GM23338 (cell line): Measurements from ENCODE around the gene CAMTA1. TPM values are rescaled to one million over a fixed set of nuclear protein-coding genes. Genes with fewer than 3 reads are reported as not detected.

Experiments used
- ATAC-seq: fragments of 200-7000 bp; cut with Tn5 transposase; 3 replicates; pipeline ENCODE4 v1.9.1; 2020
- DNase-seq: peaks from one replicate; pipeline ENCODE4 v3.0.0-alpha.2; 2015; ENCODE audit warnings: low spot score
- H2AFZ ChIP-seq: fragments of 200-600 bp; sonication (generic); 2 replicates; pipeline ENCODE4 v1.8.0; 2016; ENCODE audit warnings: antibody characterized with exemption, mild to moderate bottlenecking, moderate library complexity
- H3F3A ChIP-seq: fragments of 200-600 bp; sonication (generic); replicated peaks from 2 replicates; pipeline ENCODE4 v1.8.0; 2017; ENCODE audit warnings: antibody characterized with exemption, mixed run types, low read depth
- H3K27ac ChIP-seq: fragments of 200-600 bp; sonication (generic); 2 replicates; pipeline ENCODE4 v1.6.1; 2016; ENCODE audit warnings: low read depth
- H3K27me3 ChIP-seq: fragments of 200-600 bp; sonication (generic); 2 replicates; pipeline ENCODE4 v1.8.0; 2016; ENCODE audit warnings: mild to moderate bottlenecking, mixed run types, moderate library complexity; ENCODE audit not compliant: insufficient read depth
- H3K36me3 ChIP-seq: fragments of 200-600 bp; sonication (generic); 2 replicates; pipeline ENCODE4 v1.8.0; 2016; ENCODE audit warnings: mild to moderate bottlenecking; ENCODE audit not compliant: insufficient read depth
- H3K4me1 ChIP-seq: fragments of 200-600 bp; sonication (generic); 2 replicates; pipeline ENCODE4 v1.8.0; 2016; ENCODE audit warnings: mild to moderate bottlenecking, moderate library complexity; ENCODE audit not compliant: insufficient read depth
- H3K4me2 ChIP-seq: fragments of 200-600 bp; sonication (generic); 2 replicates; pipeline ENCODE4 v1.7.1; 2017; ENCODE audit warnings: mixed run types
- H3K4me3 ChIP-seq: fragments of 200-600 bp; sonication (generic); 2 replicates; pipeline ENCODE4 v1.6.1; 2016; ENCODE audit warnings: mixed run types
- H3K79me2 ChIP-seq: fragments of 200-600 bp; sonication (generic); replicated peaks from 2 replicates; pipeline ENCODE4 v1.8.0; 2017; ENCODE audit warnings: mild to moderate bottlenecking; ENCODE audit not compliant: insufficient read depth
- H3K9me2 ChIP-seq: fragments of 200-600 bp; sonication (generic); 2 replicates; pipeline ENCODE4 v1.8.0; 2017; ENCODE audit not compliant: insufficient read depth
- H4K20me1 ChIP-seq: fragments of 200-600 bp; sonication (generic); replicated peaks from 2 replicates; pipeline ENCODE4 v1.8.0; 2017; ENCODE audit warnings: mild to moderate bottlenecking; ENCODE audit not compliant: insufficient read depth
- H3K27ac Mint-ChIP-seq: 2 replicates; pipeline ENCODE4 v1.8.0; 2020; ENCODE audit warnings: inconsistent platforms, mild to moderate bottlenecking, moderate library complexity, mixed read lengths
- H3K27me3 Mint-ChIP-seq: 3 replicates; pipeline ENCODE4 v1.8.0; 2022; ENCODE audit warnings: low read depth, mild to moderate bottlenecking, moderate library complexity, mixed read lengths, inconsistent platforms; ENCODE audit not compliant: insufficient read depth, poor library complexity
- H3K36me3 Mint-ChIP-seq: 3 replicates; pipeline ENCODE4 v1.8.0; 2021; ENCODE audit warnings: low read depth, mild to moderate bottlenecking, inconsistent platforms, moderate library complexity, mixed read lengths
- H3K4me1 Mint-ChIP-seq: 3 replicates; pipeline ENCODE4 v1.8.0; 2020; ENCODE audit warnings: mild to moderate bottlenecking, inconsistent platforms, mixed read lengths
- H3K4me3 Mint-ChIP-seq: 3 replicates; pipeline ENCODE4 v1.8.0; 2021; ENCODE audit warnings: moderate library complexity, mild to moderate bottlenecking, inconsistent platforms, mixed read lengths
- H3K9me3 Mint-ChIP-seq: 3 replicates; pipeline ENCODE4 v1.8.0; 2020; ENCODE audit warnings: moderate library complexity, mild to moderate bottlenecking, inconsistent platforms, mixed read lengths
- CREB1 ChIP-seq: fragments of 250-450 bp; sonication (Bioruptor Pico); IDR thresholded peaks from 2 replicates; pipeline ENCODE4 v1.5.0; 2020; ENCODE audit warnings: low read depth, mild to moderate bottlenecking, moderate library complexity
- EZH2 ChIP-seq: fragments of 200-600 bp; sonication (generic); IDR thresholded peaks from one replicate; pipeline ENCODE4 v1.8.0; 2017; ENCODE audit warnings: antibody characterized with exemption, mild to moderate bottlenecking, low read depth; ENCODE audit not compliant: unreplicated experiment
- EZH2phosphoT487 ChIP-seq: fragments of 200-600 bp; sonication (generic); IDR thresholded peaks from one replicate; pipeline ENCODE4 v1.8.1; 2018; ENCODE audit warnings: antibody characterized with exemption; ENCODE audit not compliant: unreplicated experiment
- JUNB ChIP-seq: IDR thresholded peaks from one replicate; pipeline ENCODE4 v1.6.1; 2016; ENCODE audit warnings: antibody characterized with exemption; ENCODE audit not compliant: unreplicated experiment
- NANOG ChIP-seq: IDR thresholded peaks from 2 replicates; pipeline ENCODE4 v1.6.1; 2016; ENCODE audit warnings: antibody characterized with exemption, borderline replicate concordance
- POLR2AphosphoS5 ChIP-seq: IDR thresholded peaks from 2 replicates; pipeline ENCODE4 v1.6.1; 2016; ENCODE audit warnings: antibody characterized with exemption, low read depth
- STAT1 ChIP-seq: IDR thresholded peaks from one replicate; pipeline ENCODE4 v1.6.1; 2016; ENCODE audit warnings: antibody characterized with exemption; ENCODE audit not compliant: unreplicated experiment
- ZNF114 ChIP-seq: fragments of 250-450 bp; sonication (Bioruptor Pico); IDR thresholded peaks from 2 replicates; pipeline ENCODE4 v1.5.0; 2020; ENCODE audit warnings: mild to moderate bottlenecking, moderate library complexity
- ZNF331 ChIP-seq: fragments of 250-450 bp; sonication (Bioruptor Pico); IDR thresholded peaks from 2 replicates; pipeline ENCODE4 v1.5.0; 2020; ENCODE audit warnings: low read depth, mild to moderate bottlenecking, moderate library complexity
- polyA plus RNA-seq: library from polyadenylated mRNA; unstranded; fragments of >200 nt; fragmentation: Nextera tagmentation; extraction: Ambion mirVana; gene quantifications from 2 replicates; pipeline ENCODE4 v1.2.1, GENCODE V29; 2016
- total RNA-seq: library from RNA; depleted of rRNA; stranded (reverse); fragments of >200 nt; shearing (Covaris generic); gene quantifications from 2 replicates; pipeline ENCODE4 v1.2.3, GENCODE V29; 2014
- TF ChIP-seq, protein P1 (sequence below): fragments of 250-450 bp; sonication (Bioruptor Pico); IDR thresholded peaks from 2 replicates; pipeline ENCODE4 v1.5.0; 2020; ENCODE audit warnings: mild to moderate bottlenecking, moderate library complexity
- TF ChIP-seq, protein P2 (sequence below): IDR thresholded peaks from one replicate; pipeline ENCODE4 v1.6.1; 2018; ENCODE audit warnings: antibody characterized with exemption; ENCODE audit not compliant: unreplicated experiment
- TF ChIP-seq, protein P3 (sequence below): IDR thresholded peaks from 2 replicates; pipeline ENCODE4 v1.6.1; 2016; ENCODE audit warnings: antibody characterized with exemption
- TF ChIP-seq, protein P4 (sequence below), 2 experiments: fragments of 200-600 bp in 1 of 2; sonication (generic) in 1 of 2; conservative IDR thresholded peaks; 2 replicates each; pipeline versions ENCODE4 v1.5.1 to v1.6.1; 2016 to 2017; ENCODE audit warnings: antibody characterized with exemption in 2 of 2, low read depth in 2 of 2, mild to moderate bottlenecking in 2 of 2, moderate library complexity in 1 of 2

Gene CAMTA1
- total and polyA plus RNA-seq, 2 experiments from 2014 or later = 115 to 519 TPM

DNA sequence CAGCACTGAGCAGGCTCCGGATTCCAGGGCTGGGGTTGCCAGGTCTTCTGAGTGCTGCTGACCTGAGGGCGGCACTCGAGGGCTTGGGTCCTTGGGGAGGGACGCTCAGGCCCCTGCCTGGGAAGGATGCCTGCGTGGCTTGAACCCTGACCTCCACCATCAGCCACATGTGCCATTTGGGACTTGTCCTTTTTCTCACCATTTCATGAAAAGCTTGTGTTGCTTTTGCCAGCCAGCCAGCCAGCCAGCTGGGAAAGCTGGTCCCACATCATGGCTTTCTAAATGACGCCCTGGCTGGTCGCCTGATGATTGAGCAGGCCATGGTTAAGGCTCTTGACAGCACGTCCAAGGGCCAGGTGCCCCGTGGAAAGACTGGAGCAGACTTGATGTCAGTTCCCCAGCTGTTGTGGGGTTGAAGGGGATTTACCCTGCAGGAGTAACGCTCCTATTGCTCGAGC lies 168.7 kb downstream of the CAMTA1 start:
- ATAC-seq (no peak), DNase-seq (no peak)
- Histone ChIP-seq H3K27me3 (no peaks in the 10 kb centered on the region), H3K4me3 (no peak overlapping the region), H3K79me2 (no peaks in the 10 kb centered on the region), H2AFZ (no peak overlapping the region), H3F3A (0 out of 2 replicates have a peak, but pooled peaks cover 2% of the 10 kb centered on the region), H3K36me3 (no peaks in the 10 kb centered on the region), H3K4me2 (no peak overlapping the region), H3K27ac (no peak overlapping the region), H3K9me2 (no peaks in the 10 kb centered on the region), H3K4me1 (peaks cover 14% of the 10 kb centered on the region), H4K20me1 (no peaks in the 10 kb centered on the region)
- H3K27me3 Mint-ChIP-seq = peaks cover 2% of the 10 kb centered on the region
- H3K27ac Mint-ChIP-seq = no peak overlapping the region
- peaks cover 27% of the 10 kb centered on the region for H3K4me1 Mint-ChIP-seq
- no peak overlapping the region for H3K4me3 Mint-ChIP-seq
- no peaks in the 10 kb centered on the region for H3K36me3 Mint-ChIP-seq
- no peaks in the 10 kb centered on the region for H3K9me3 Mint-ChIP-seq
- no peak for TF ChIP-seq ZNF114 (CRISPR knock-in tag)
- TF ChIP-seq, protein P1, sequence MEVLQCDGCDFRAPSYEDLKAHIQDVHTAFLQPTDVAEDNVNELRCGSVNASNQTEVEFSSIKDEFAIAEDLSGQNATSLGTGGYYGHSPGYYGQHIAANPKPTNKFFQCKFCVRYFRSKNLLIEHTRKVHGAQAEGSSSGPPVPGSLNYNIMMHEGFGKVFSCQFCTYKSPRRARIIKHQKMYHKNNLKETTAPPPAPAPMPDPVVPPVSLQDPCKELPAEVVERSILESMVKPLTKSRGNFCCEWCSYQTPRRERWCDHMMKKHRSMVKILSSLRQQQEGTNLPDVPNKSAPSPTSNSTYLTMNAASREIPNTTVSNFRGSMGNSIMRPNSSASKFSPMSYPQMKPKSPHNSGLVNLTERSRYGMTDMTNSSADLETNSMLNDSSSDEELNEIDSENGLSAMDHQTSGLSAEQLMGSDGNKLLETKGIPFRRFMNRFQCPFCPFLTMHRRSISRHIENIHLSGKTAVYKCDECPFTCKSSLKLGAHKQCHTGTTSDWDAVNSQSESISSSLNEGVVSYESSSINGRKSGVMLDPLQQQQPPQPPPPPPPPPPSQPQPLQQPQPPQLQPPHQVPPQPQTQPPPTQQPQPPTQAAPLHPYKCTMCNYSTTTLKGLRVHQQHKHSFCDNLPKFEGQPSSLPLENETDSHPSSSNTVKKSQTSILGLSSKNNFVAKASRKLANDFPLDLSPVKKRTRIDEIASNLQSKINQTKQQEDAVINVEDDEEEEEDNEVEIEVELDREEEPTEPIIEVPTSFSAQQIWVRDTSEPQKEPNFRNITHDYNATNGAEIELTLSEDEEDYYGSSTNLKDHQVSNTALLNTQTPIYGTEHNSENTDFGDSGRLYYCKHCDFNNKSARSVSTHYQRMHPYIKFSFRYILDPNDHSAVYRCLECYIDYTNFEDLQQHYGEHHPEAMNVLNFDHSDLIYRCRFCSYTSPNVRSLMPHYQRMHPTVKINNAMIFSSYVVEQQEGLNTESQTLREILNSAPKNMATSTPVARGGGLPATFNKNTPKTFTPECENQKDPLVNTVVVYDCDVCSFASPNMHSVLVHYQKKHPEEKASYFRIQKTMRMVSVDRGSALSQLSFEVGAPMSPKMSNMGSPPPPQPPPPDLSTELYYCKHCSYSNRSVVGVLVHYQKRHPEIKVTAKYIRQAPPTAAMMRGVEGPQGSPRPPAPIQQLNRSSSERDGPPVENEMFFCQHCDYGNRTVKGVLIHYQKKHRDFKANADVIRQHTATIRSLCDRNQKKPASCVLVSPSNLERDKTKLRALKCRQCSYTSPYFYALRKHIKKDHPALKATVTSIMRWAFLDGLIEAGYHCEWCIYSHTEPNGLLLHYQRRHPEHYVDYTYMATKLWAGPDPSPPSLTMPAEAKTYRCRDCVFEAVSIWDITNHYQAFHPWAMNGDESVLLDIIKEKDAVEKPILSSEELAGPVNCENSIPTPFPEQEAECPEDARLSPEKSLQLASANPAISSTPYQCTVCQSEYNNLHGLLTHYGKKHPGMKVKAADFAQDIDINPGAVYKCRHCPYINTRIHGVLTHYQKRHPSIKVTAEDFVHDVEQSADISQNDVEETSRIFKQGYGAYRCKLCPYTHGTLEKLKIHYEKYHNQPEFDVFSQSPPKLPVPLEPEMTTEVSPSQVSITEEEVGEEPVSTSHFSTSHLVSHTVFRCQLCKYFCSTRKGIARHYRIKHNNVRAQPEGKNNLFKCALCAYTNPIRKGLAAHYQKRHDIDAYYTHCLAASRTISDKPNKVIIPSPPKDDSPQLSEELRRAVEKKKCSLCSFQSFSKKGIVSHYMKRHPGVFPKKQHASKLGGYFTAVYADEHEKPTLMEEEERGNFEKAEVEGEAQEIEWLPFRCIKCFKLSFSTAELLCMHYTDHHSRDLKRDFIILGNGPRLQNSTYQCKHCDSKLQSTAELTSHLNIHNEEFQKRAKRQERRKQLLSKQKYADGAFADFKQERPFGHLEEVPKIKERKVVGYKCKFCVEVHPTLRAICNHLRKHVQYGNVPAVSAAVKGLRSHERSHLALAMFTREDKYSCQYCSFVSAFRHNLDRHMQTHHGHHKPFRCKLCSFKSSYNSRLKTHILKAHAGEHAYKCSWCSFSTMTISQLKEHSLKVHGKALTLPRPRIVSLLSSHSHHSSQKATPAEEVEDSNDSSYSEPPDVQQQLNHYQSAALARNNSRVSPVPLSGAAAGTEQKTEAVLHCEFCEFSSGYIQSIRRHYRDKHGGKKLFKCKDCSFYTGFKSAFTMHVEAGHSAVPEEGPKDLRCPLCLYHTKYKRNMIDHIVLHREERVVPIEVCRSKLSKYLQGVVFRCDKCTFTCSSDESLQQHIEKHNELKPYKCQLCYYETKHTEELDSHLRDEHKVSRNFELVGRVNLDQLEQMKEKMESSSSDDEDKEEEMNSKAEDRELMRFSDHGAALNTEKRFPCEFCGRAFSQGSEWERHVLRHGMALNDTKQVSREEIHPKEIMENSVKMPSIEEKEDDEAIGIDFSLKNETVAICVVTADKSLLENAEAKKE (CRISPR knock-in tag) = no peak
- no peak for TF ChIP-seq NANOG
- no peak for TF ChIP-seq EZH2
- no peak for TF ChIP-seq CREB1 (CRISPR knock-in tag)
- TF ChIP-seq, protein P2, sequence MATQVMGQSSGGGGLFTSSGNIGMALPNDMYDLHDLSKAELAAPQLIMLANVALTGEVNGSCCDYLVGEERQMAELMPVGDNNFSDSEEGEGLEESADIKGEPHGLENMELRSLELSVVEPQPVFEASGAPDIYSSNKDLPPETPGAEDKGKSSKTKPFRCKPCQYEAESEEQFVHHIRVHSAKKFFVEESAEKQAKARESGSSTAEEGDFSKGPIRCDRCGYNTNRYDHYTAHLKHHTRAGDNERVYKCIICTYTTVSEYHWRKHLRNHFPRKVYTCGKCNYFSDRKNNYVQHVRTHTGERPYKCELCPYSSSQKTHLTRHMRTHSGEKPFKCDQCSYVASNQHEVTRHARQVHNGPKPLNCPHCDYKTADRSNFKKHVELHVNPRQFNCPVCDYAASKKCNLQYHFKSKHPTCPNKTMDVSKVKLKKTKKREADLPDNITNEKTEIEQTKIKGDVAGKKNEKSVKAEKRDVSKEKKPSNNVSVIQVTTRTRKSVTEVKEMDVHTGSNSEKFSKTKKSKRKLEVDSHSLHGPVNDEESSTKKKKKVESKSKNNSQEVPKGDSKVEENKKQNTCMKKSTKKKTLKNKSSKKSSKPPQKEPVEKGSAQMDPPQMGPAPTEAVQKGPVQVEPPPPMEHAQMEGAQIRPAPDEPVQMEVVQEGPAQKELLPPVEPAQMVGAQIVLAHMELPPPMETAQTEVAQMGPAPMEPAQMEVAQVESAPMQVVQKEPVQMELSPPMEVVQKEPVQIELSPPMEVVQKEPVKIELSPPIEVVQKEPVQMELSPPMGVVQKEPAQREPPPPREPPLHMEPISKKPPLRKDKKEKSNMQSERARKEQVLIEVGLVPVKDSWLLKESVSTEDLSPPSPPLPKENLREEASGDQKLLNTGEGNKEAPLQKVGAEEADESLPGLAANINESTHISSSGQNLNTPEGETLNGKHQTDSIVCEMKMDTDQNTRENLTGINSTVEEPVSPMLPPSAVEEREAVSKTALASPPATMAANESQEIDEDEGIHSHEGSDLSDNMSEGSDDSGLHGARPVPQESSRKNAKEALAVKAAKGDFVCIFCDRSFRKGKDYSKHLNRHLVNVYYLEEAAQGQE = no peak
- no peak for TF ChIP-seq JUNB
- TF ChIP-seq ZNF331 = no peak
- TF ChIP-seq POLR2AphosphoS5 = no peak
- no peak for TF ChIP-seq STAT1
- no peak for TF ChIP-seq EZH2phosphoT487
- TF ChIP-seq, protein P3, sequence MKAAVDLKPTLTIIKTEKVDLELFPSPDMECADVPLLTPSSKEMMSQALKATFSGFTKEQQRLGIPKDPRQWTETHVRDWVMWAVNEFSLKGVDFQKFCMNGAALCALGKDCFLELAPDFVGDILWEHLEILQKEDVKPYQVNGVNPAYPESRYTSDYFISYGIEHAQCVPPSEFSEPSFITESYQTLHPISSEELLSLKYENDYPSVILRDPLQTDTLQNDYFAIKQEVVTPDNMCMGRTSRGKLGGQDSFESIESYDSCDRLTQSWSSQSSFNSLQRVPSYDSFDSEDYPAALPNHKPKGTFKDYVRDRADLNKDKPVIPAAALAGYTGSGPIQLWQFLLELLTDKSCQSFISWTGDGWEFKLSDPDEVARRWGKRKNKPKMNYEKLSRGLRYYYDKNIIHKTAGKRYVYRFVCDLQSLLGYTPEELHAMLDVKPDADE = no peak
- TF ChIP-seq, protein P4, sequence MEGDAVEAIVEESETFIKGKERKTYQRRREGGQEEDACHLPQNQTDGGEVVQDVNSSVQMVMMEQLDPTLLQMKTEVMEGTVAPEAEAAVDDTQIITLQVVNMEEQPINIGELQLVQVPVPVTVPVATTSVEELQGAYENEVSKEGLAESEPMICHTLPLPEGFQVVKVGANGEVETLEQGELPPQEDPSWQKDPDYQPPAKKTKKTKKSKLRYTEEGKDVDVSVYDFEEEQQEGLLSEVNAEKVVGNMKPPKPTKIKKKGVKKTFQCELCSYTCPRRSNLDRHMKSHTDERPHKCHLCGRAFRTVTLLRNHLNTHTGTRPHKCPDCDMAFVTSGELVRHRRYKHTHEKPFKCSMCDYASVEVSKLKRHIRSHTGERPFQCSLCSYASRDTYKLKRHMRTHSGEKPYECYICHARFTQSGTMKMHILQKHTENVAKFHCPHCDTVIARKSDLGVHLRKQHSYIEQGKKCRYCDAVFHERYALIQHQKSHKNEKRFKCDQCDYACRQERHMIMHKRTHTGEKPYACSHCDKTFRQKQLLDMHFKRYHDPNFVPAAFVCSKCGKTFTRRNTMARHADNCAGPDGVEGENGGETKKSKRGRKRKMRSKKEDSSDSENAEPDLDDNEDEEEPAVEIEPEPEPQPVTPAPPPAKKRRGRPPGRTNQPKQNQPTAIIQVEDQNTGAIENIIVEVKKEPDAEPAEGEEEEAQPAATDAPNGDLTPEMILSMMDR (conservative IDR thresholded peaks at IDR 0.05; ENCODE audit: low read depth in 2 of 2) = no peak
